Thoracic aorta (tissue), 2 donors: ENCODE results near the gene IFRD2. TPM values are rescaled to one million over a fixed set of nuclear protein-coding genes. Genes with fewer than 3 reads are reported as not detected.

Experiments
- ATAC-seq: fragments of 150-250 bp; one replicate; pipeline ENCODE4 v1.8.0; 2017; ENCODE audit warnings: low read depth; ENCODE audit not compliant: insufficient number of reproducible peaks, low FRiP score
- DNase-seq: peaks from one replicate; pipeline ENCODE4 v3.0.0-alpha.2; 2020; ENCODE audit warnings: low spot score
- H3K27ac ChIP-seq, 2 donors: fragments of 200-600 bp; sonication (generic); 1 replicate in 1 of 2; 2 replicates in 1 of 2; pipeline ENCODE4 v1.5.1; 2016; ENCODE audit warnings: mild to moderate bottlenecking in 2 of 2, moderate library complexity in 2 of 2
- H3K27me3 ChIP-seq: fragments of 200-600 bp; sonication (generic); replicated peaks from 2 replicates; pipeline ENCODE4 v1.6.0; 2016; ENCODE audit warnings: mild to moderate bottlenecking; ENCODE audit not compliant: insufficient read depth
- H3K36me3 ChIP-seq: fragments of 200-600 bp; sonication (generic); one replicate; pipeline ENCODE4 v1.5.1; 2016
- H3K4me1 ChIP-seq, 2 donors: fragments of 200-600 bp; sonication (generic); 1 replicate in 1 of 2; 2 replicates in 1 of 2; pipeline versions ENCODE4 v1.5.1 to v1.6.0; 2016; ENCODE audit warnings: low read depth in 2 of 2, mild to moderate bottlenecking in 1 of 2; ENCODE audit not compliant: control insufficient read depth in 1 of 2
- H3K4me3 ChIP-seq: fragments of 200-600 bp; sonication (generic); 2 replicates; pipeline ENCODE4 v1.5.1; 2016; ENCODE audit warnings: mild to moderate bottlenecking
- H3K9me3 ChIP-seq: fragments of 200-600 bp; sonication (generic); 2 replicates; pipeline ENCODE4 v1.5.1; 2016
- total RNA-seq, 2 donors: library from RNA; depleted of rRNA; stranded (reverse); fragments of >200 nt; gene quantifications; one replicate each; pipeline versions ENCODE4 v1.1.0 to v1.2.3, GENCODE V29; 2016
- TF ChIP-seq, protein P1 (sequence below): fragments of 200-600 bp; sonication (generic); IDR thresholded peaks from one replicate; pipeline ENCODE4 v1.5.1; 2019; ENCODE audit warnings: antibody characterized with exemption

The IFRD2 gene
- total RNA-seq, 2 donors from 2014 or later, result 43.3 to 118 TPM

DNA sequence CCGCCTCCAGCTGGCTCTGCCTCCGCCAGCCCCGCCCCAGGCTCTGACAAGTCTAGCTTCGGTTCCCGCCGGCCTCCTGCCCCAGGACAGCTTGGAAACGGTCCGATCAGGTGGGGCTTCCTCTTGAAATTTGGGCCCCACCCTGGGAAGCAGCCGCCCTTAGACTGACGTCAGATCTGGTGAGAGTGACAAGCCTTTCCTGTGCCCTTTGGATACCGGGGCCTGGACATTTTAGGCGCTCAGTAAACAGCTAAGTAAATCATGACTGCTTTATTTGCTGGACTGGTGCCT is 7.4 kb upstream of the IFRD2 start:
- H3K4me1 ChIP-seq, result peaks cover 16 to 25% of the 10 kb centered on the region in 2 donors
- ATAC-seq, result no peak

DNA sequence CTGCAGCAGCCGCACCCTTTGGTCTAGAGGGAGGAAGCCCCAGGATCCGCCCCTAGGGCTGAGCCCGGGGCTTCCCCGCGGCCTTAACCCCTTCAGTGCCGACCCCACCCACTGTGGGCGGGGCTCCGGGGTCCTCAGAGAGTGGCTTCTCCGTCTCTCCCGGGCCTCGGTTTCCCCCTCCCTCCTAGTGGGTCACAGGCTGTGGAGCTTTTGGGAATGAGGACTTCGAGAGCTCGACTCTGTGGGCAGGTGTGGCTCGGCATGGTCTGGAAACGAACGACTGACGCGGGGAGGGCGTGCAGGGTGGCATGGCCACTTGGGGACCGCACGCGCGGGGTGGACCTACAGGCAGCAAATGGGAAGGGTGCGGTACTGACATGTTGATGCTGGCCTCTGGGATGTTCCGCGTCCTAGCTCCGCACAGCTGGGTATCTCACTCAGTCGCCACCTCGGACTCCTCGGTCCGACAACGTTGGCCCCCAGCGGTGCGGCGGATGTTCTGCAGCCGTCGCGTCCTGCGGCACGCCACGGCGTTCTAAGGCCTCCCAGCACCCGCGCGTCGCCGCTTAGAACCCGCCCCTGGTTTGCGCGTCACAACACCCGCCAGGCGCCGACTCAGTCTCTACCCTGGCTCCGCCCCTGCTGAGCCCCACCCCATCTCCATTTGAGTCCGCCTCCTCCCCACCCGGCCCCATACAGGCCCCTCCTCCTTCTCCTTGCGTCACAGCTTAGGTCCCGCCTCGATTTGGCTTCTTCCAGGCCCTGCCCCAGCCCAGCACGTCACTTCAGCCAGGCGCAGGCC is 6.8 kb upstream of the IFRD2 start, which contains the start of the genes HYAL3 and NAA80:
Gene HYAL3, minus strand, starts transcription at position 570 of the 802 bp plus-strand sequence. CDS start 3,803 bp downstream, outside the sequence.
Gene NAA80, minus strand, starts transcription at position 570 of the 802 bp plus-strand sequence. CDS start 1,942 bp downstream, outside the sequence.
- Histone ChIP-seq H3K9me3 (no peaks in the 10 kb centered on the region), H3K36me3 (no peaks in the 10 kb centered on the region), H3K4me1 (peaks cover 16 to 25% of the 10 kb centered on the region in 2 donors), H3K4me3 (peak within 1 kb of the TSS; percentile 94), H3K27ac (peak within 1 kb of the TSS; percentile 72 to 87), H3K27me3 (no peaks in the 10 kb centered on the region)
- DNase-seq (peak; percentile 99), ATAC-seq (peak; percentile 82)
- TF ChIP-seq, protein P1, sequence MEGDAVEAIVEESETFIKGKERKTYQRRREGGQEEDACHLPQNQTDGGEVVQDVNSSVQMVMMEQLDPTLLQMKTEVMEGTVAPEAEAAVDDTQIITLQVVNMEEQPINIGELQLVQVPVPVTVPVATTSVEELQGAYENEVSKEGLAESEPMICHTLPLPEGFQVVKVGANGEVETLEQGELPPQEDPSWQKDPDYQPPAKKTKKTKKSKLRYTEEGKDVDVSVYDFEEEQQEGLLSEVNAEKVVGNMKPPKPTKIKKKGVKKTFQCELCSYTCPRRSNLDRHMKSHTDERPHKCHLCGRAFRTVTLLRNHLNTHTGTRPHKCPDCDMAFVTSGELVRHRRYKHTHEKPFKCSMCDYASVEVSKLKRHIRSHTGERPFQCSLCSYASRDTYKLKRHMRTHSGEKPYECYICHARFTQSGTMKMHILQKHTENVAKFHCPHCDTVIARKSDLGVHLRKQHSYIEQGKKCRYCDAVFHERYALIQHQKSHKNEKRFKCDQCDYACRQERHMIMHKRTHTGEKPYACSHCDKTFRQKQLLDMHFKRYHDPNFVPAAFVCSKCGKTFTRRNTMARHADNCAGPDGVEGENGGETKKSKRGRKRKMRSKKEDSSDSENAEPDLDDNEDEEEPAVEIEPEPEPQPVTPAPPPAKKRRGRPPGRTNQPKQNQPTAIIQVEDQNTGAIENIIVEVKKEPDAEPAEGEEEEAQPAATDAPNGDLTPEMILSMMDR, result peak; percentile 50

More for the DNA sequence above, 7.4 kb upstream of the IFRD2 start:
- no peaks in the 10 kb centered on the region for H3K36me3 ChIP-seq
- H3K27me3 ChIP-seq, result no peaks in the 10 kb centered on the region
- no peak for DNase-seq
- TF ChIP-seq, protein P1, result no peak
- peak overlapping the region; percentile 72 to 87 for H3K27ac ChIP-seq
- H3K4me3 ChIP-seq, result peak overlapping the region; percentile 94
- no peaks in the 10 kb centered on the region for H3K9me3 ChIP-seq

DNA sequence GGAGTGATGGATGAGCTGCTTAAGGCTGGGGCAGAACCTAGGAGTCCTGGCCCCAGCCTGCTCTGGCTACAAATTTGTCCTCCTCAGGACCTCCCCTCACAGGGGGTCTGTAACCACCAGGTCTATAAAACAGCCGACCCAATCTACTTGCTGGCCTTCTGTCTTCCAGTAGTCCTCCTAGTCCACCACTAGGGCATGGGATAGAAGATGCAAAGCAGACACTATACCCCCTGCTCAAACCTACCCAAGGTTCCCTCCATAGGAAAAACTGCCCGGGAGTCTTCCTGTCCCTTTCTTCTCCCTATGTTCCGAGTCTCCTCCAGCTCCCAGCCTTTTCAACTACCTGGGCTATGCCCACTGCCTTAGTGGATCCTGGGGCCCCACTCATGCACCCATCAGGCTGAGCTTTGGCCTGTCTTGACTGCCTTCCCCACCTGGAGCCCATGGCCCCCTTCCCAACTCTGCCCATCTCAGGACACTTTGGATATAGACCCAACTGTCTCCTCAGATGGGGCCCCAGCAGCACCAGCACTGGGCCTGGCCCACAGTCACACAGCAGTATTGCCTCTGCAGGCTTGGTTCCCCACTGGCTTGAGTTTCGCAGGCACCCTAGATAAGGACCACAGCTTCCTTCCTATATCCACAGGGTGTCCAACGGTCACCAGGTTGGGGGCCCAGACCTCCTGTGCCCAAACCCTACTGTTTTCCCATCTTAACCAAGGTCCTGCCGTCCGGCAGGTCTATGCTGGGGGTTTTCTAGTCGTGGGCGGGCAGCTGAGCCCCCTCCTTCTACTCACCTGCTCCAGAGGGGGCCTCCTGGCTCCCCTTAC is 5.9 kb upstream of the IFRD2 start:
- no peaks in the 10 kb centered on the region for H3K9me3 ChIP-seq
- no peaks in the 10 kb centered on the region for H3K27me3 ChIP-seq
- ATAC-seq, result no peak
- H3K4me3 ChIP-seq, result peak overlapping the region; percentile 94
- DNase-seq, result no peak
- H3K27ac ChIP-seq, result peak overlapping the region; percentile 72 to 80
- TF ChIP-seq, protein P1, result peak; percentile 21
- H3K4me1 ChIP-seq, result peaks cover 16 to 30% of the 10 kb centered on the region in 2 donors
- no peaks in the 10 kb centered on the region for H3K36me3 ChIP-seq

DNA sequence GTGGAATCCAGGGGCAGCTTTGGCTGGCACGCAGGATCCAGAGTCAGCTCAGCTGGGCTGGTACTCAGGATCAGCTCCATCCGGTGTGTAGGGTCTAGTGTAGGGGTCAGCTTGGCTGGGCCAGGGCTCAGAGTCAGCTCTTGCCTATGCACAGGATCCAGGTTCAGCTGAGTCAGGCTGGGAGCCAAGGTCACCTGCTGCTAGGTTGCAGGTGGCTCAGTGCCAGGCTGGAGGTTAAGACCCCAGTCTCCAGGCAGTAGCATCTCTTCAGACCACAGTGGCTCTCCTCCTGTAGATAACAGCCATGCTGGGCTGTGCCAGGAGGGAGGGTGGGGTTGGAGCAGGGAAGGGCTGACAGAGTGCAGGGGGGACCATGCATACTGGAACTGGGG is 5.2 kb upstream of the IFRD2 start:
- H3K27ac ChIP-seq, result no peak overlapping the region
- DNase-seq, result no peak
- no peak overlapping the region for H3K4me3 ChIP-seq
- TF ChIP-seq, protein P1, result no peak
- peaks cover 19 to 36% of the 10 kb centered on the region in 2 donors for H3K4me1 ChIP-seq
- no peak for ATAC-seq
- H3K9me3 ChIP-seq, result no peaks in the 10 kb centered on the region
- H3K36me3 ChIP-seq, result no peaks in the 10 kb centered on the region
- no peaks in the 10 kb centered on the region for H3K27me3 ChIP-seq
